ENCODE results near the gene TAPBPL. TPM values are rescaled to one million over a fixed set of nuclear protein-coding genes. Genes with fewer than 3 reads are reported as not detected.
"Not testable (repeated sequence)": the region's sequence is repeated elsewhere in the genome, so short reads cannot be mapped to it uniquely, and the experiment has no call there.

TAPBPL gene
- total and polyA plus RNA-seq, 2 donors from 2014 or later = 34.5 to 44.7 TPM

GRCh38 chr12:6476489-6476888 is 24.6 kb downstream of the TAPBPL start:
- no peaks in the 10 kb centered on the region for H3K4me1 ChIP-seq (ENCODE audit: control insufficient read depth in 2 of 3, insufficient read depth in 2 of 3, low read depth in 1 of 3, low read length in 3 of 3)
- DNase-seq (no peak), FAIRE-seq (no peak)
- TF ChIP-seq CTCF (IDR thresholded peaks at IDR 0.05; ENCODE audit: borderline replicate concordance, extremely low read depth, insufficient read depth) = no peak
- intact Hi-C loops (cut with DNase I) = no loop called here
- H3K27me3 ChIP-seq (ENCODE audit: control insufficient read depth, insufficient read depth, low read length) = no peaks in the 10 kb centered on the region
- H3K27ac ChIP-seq (ENCODE audit: low read depth in 2 of 2, low read length in 2 of 2) = no peak overlapping the region
- no peaks in the 10 kb centered on the region for H3K9me3 ChIP-seq (ENCODE audit: control insufficient read depth in 2 of 3, insufficient read depth in 1 of 3, low read length in 3 of 3)
- no peaks in the 10 kb centered on the region for H3K36me3 ChIP-seq (ENCODE audit: control insufficient read depth in 2 of 3, insufficient read depth in 3 of 3, low read length in 3 of 3)
- H3K9ac ChIP-seq (ENCODE audit: low read length in 3 of 3) = no peak overlapping the region
- H3K4me3 ChIP-seq (ENCODE audit: low read length in 3 of 3) = no peak overlapping the region

GRCh38 chr12:6477601-6478377 is 25.9 kb downstream of the TAPBPL start:
- H3K4me1 ChIP-seq (ENCODE audit: control insufficient read depth in 2 of 3, insufficient read depth in 2 of 3, low read depth in 1 of 3, low read length in 3 of 3); H3K9me3 ChIP-seq (ENCODE audit: control insufficient read depth in 2 of 3, insufficient read depth in 1 of 3, low read length in 3 of 3); H3K36me3 ChIP-seq (ENCODE audit: control insufficient read depth in 2 of 3, insufficient read depth in 3 of 3, low read length in 3 of 3); H3K27ac ChIP-seq (ENCODE audit: low read depth in 2 of 2, low read length in 2 of 2); FAIRE-seq; H3K4me3 ChIP-seq (ENCODE audit: low read length in 3 of 3); H3K27me3 ChIP-seq (ENCODE audit: control insufficient read depth, insufficient read depth, low read length); DNase-seq; intact Hi-C loops (cut with DNase I); H3K9ac ChIP-seq (ENCODE audit: low read length in 3 of 3): not testable (repeated sequence)

- H3K27me3 ChIP-seq (ENCODE audit: control insufficient read depth, insufficient read depth, low read length) = no peaks in the 10 kb centered on the region
- intact Hi-C loops (cut with DNase I) = no loop called here
- FAIRE-seq (no peak), DNase-seq (no peak)
- no peaks in the 10 kb centered on the region for H3K4me1 ChIP-seq (ENCODE audit: control insufficient read depth in 2 of 3, insufficient read depth in 2 of 3, low read depth in 1 of 3, low read length in 3 of 3)
- H3K9ac ChIP-seq (ENCODE audit: low read length in 3 of 3) = no peak overlapping the region
- H3K9me3 ChIP-seq (ENCODE audit: control insufficient read depth in 2 of 3, insufficient read depth in 1 of 3, low read length in 3 of 3) = no peaks in the 10 kb centered on the region
- H3K36me3 ChIP-seq (ENCODE audit: control insufficient read depth in 2 of 3, insufficient read depth in 3 of 3, low read length in 3 of 3) = no peaks in the 10 kb centered on the region
- no peak for TF ChIP-seq CTCF (IDR thresholded peaks at IDR 0.05; ENCODE audit: borderline replicate concordance, extremely low read depth, insufficient read depth)
- H3K4me3 ChIP-seq (ENCODE audit: low read length in 3 of 3) = no peak overlapping the region
- no peak overlapping the region for H3K27ac ChIP-seq (ENCODE audit: low read depth in 2 of 2, low read length in 2 of 2)
These were observed 26.6 kb downstream of the TAPBPL start for GRCh38 chr12:6478416-6478815.

- no peak overlapping the region for H3K27ac ChIP-seq (ENCODE audit: low read depth in 2 of 2, low read length in 2 of 2)
- no peaks in the 10 kb centered on the region for H3K9me3 ChIP-seq (ENCODE audit: control insufficient read depth in 2 of 3, insufficient read depth in 1 of 3, low read length in 3 of 3)
- peaks cover 0 to 3% (median 0%) of the 10 kb centered on the region in 3 donors for H3K4me1 ChIP-seq (ENCODE audit: control insufficient read depth in 2 of 3, insufficient read depth in 2 of 3, low read depth in 1 of 3, low read length in 3 of 3)
- H3K36me3 ChIP-seq (ENCODE audit: control insufficient read depth in 2 of 3, insufficient read depth in 3 of 3, low read length in 3 of 3) = peaks cover 2 to 6% (median 2%) of the 10 kb centered on the region in 3 donors
- DNase-seq (no peak), FAIRE-seq (no peak)
- no peaks in the 10 kb centered on the region for H3K27me3 ChIP-seq (ENCODE audit: control insufficient read depth, insufficient read depth, low read length)
- no peak for TF ChIP-seq CTCF (IDR thresholded peaks at IDR 0.05; ENCODE audit: borderline replicate concordance, extremely low read depth, insufficient read depth)
- no peak overlapping the region for H3K4me3 ChIP-seq (ENCODE audit: low read length in 3 of 3)
- intact Hi-C loops (cut with DNase I) = no loop called here
- H3K9ac ChIP-seq (ENCODE audit: low read length in 3 of 3) = no peak overlapping the region
These were observed 36.4 kb downstream of the TAPBPL start for GRCh38 chr12:6488240-6488639.
